ENCODE data around the gene IL34.

Gene IL34

DNA sequence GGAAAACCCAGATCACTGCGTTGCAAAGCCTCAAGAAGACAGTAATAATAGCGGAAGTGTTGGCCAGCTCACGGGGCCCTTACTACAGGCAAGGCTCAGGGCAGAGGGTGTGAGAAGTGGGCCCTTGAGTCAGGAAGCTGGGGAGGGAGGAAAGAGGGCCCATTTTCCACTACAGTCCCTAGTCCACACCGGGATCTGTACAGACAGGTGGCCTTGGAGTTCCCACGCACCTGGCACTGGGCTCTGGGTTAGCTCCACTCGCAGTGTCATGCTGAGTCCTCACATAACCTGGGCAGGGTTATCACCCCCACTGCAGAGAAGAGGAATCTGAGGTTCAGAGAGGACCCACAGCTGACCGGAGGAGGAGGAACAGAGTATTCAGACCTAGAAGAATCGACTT is 56.3 kb downstream of the IL34 start:
- DNase-seq (ENCODE audit: low read depth), result no peak

DNA sequence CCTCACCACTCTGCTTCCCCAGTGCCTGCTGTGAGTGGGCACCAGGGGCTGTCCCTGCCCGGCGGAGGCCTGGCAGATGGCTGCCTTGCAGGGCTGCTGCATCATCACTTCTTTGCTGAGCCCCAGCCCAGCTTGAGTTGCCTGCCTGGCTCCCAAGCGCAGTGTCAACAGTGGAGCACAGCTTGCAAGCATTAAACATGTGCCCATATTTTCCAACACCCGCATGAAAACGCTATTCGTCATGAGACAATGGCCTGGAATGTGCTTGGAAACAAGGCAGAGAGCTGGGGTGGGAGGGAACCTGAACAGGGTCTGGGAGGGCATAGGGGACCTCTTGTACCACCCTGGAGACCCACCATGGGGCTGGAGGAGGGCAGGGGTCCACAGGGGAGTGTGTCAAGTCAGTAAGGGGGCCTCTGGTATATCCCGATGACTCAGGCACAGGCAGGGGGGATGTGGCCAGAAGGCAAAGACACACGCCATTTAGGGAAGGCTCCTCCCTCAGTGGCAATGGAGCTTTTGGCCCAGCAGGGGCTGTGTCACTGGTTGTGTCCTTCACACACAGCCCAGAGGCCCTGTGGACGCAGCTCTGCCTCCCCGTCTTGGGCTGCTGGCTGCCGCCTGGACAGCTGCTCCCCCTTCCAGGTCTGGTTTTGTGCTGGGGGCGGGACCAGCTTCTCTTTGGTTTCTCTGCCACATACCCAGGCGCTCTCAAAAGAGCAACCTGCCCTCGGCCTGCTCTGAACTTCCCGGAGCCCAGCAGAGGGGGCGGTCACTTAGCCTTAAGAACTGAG is 56.9 kb downstream of the IL34 start:
- no peak for DNase-seq (ENCODE audit: low read depth)

DNA sequence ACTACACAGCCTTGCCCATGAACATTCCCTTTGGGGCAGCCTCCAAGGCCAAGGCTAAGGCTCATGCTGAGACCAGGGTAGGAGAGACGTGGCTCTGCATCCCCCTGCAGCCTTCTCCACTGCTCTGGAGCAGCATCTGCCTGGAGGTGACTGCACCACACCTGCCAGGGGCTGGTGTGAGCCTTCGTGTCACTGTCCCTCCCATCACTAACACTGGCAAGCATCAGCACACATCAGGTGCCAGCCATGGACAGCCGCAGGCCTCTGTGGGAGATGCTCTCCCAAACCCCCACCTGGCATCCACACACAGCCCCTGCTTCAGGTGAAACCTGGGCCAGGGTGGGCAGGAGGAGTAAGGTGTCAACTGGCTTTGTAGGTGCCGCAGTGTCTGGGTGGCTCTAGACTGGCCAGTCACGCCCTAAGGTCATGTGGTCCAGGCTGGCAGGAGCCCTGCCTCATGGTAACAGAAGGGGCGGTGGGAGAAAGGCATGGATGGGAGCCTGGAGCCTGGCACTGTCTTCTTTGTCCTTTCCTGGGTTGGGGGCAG is 57.5 kb downstream of the IL34 start:
- DNase-seq (ENCODE audit: low read depth), result no peak

DNA sequence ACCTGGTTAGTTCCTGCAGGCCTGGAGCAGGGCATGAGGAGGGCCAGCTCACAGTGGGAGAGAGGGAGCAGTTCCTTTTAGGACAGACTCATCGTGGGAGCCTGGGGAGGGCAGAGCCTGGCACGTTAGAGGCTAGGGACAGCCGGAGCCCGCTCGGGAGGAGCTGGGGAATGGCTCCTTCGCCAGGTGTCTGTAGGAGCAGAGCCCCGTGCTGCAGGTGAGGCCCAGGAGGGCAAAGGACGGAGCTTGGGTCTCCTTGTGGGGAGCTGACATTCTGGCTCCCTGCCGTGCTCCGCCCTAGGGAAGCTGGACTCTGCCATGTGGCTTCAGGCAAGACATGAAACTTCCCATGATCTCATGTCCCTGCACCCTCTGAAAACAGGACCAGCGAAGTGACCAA is 58.2 kb downstream of the IL34 start:
- DNase-seq (ENCODE audit: low read depth), result no peak

DNA sequence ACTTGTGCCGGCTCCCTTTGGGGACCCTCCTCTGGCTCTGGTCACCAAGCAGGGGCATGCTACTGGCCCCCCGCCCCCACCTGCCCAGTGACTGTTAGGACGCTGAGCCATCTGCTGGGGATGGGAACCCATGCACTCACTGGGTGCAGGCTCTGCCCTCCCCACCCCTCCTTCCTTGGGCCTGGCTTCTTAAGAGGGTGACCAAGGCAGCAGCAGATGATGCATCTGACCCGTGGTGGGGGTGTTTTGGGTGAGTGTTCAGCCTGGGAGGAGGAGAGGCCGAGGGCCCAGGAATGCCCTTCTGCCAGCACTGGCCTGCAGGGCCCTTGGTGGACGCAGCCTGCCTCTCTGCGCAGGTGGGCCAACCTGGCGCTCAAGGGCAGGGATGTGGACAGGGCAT is 58.7 kb downstream of the IL34 start:
- no peak for DNase-seq (ENCODE audit: low read depth)

DNA sequence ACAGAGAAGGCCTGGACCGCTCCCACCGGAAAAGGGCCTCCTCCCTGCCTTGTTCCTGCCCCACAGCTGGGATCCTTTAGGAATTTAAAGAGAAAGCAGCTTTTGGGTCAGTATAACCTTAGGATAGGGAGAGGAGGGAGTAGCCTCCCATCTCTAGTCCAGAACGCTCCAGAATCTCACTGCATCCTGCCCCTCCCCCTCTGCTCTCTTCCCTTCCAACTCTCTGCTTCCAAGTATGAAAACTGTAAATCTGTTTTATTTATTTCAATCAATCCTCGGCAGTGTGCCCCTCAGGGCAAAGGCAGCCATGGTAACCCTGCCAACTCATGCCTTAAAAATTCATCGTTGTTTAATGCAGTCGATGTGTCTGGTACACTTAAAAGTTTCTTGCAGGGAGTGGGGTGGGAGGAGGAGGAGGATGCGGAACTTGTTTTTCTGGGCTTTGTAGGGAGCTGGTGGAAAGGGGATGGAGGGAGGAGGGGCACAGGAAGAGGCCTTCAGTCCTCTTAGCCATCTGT is 60.6 kb downstream of the IL34 start:
- DNase-seq (ENCODE audit: low read depth), result no peak

DNA sequence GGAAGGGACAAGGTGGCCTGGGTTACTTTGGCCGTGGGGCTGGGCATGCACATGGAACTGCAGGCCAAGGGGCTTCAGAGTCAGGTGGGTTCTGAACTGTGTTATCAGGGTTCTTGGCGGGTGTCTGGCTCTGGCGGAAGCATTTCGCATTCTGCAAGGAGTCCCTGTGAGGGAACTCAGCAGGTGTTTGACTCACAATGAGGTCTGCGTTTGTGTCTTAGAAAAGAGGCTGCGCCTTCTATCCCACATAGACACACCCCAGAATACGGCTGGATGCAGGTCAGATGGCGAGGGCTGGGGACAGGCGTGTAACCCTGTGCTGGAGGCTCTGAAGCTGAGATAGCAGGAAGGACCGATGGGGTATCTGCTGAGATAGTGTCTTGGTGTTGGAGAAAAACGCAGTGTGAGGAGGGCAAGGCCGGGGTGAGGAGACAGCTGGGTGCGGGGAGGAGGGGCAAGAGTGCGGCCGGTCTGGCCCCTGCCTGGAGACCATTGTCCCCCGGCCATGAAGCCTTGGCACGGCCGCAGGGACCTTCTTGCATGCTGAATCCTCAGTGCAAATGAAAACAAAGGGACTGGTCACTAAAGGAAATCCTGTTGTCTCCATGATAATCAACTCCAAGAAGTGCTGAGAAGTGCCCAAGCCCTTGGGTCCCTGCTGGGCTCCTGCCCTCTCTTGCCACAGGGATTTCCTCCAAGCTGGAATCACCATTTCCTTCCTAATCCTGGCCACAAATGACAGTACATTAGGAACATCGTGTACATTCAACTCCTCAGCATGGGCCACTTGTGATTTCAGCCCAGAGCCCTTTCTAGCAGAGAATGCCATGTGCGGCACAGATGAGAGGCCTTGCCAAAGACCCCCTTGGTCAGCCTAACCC is 62.2 kb downstream of the IL34 start:
- DNase-seq (ENCODE audit: low read depth), result no peak

DNA sequence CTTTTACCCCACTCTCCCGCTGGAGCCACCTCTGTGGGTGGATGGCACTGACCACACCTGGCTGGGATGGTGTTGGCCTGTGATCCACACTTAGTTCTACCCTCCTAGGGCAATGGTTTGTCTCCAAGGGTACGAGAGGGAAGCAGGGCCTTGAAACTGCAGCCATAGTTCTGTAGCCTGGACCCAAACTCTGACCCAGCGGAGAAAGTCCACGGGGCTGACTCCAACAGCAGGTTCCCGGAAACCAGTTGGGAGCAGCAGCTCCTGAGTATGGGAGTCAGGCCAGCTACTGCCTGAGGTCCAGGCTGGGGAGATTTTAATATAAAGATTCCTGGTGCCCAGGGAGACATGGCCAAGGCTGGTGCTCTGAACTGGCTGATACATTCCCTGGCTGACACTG is 63.1 kb downstream of the IL34 start:
- DNase-seq (ENCODE audit: low read depth), result no peak

DNA sequence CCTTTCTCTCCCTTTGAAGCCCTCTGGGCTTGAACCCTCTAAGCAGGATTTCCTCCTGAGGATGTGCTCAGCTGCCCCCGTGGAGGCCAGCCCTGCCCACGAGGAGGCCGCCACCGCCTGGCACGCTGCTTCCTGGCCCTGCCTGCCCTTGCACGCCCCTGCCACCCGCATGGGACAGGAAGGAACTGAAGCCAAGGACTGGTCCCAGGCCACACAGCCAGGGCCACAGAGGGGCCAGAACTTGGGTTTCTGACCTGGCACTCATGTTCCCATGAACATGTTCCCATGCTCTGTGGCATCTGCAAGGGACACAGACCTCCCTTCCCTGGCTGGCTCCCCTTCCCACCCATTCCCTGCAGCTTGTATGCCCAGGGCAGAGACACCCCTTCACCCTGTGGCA is 63.6 kb downstream of the IL34 start:
- no peak for DNase-seq (ENCODE audit: low read depth)

Measured in activated T-cell treated with anti-CD3 and anti-CD28 coated beads for 24 hours (primary cell).